ENCODE measurements around the gene THSD7B. TPM values are rescaled to one million over a fixed set of nuclear protein-coding genes. Genes with fewer than 3 reads are reported as not detected.

The THSD7B gene
- total and polyA plus RNA-seq, 2 experiments from 2014 or later = 0.86 to 3.8 TPM

GRCh38 chr2:137348301-137348700, 583.0 kb downstream of the THSD7B start (continued):
- TF ChIP-seq ETS1 (IDR thresholded peaks at IDR 0.05) (no peak), JUNB (IDR thresholded peaks at IDR 0.05; ENCODE audit: unreplicated experiment) (no peak)
- TF ChIP-seq, protein P1, sequence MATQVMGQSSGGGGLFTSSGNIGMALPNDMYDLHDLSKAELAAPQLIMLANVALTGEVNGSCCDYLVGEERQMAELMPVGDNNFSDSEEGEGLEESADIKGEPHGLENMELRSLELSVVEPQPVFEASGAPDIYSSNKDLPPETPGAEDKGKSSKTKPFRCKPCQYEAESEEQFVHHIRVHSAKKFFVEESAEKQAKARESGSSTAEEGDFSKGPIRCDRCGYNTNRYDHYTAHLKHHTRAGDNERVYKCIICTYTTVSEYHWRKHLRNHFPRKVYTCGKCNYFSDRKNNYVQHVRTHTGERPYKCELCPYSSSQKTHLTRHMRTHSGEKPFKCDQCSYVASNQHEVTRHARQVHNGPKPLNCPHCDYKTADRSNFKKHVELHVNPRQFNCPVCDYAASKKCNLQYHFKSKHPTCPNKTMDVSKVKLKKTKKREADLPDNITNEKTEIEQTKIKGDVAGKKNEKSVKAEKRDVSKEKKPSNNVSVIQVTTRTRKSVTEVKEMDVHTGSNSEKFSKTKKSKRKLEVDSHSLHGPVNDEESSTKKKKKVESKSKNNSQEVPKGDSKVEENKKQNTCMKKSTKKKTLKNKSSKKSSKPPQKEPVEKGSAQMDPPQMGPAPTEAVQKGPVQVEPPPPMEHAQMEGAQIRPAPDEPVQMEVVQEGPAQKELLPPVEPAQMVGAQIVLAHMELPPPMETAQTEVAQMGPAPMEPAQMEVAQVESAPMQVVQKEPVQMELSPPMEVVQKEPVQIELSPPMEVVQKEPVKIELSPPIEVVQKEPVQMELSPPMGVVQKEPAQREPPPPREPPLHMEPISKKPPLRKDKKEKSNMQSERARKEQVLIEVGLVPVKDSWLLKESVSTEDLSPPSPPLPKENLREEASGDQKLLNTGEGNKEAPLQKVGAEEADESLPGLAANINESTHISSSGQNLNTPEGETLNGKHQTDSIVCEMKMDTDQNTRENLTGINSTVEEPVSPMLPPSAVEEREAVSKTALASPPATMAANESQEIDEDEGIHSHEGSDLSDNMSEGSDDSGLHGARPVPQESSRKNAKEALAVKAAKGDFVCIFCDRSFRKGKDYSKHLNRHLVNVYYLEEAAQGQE (IDR thresholded peaks at IDR 0.05; ENCODE audit: unreplicated experiment) = no peak

- H3K27ac Mint-ChIP-seq = peak overlapping the region; percentile 34
- H3K27me3 Mint-ChIP-seq (ENCODE audit: insufficient read depth, low read depth, poor library complexity) = peaks cover 3% of the 10 kb centered on the region
- Histone ChIP-seq H3K36me3 (ENCODE audit: insufficient read depth) (no peaks in the 10 kb centered on the region), H3K4me3 (no peak overlapping the region), H3K4me2 (no peak overlapping the region), H3K27ac (ENCODE audit: low read depth) (no peak overlapping the region), H4K20me1 (replicated peaks; ENCODE audit: insufficient read depth) (no peaks in the 10 kb centered on the region), H3K9me2 (ENCODE audit: insufficient read depth) (no peaks in the 10 kb centered on the region), H3K4me1 (ENCODE audit: insufficient read depth) (peaks cover 13% of the 10 kb centered on the region; the same call in 1 of the 2 replicates), H2AFZ (no peak overlapping the region), H3F3A (replicated peaks; ENCODE audit: low read depth) (no peaks in the 10 kb centered on the region), H3K79me2 (replicated peaks; ENCODE audit: insufficient read depth) (no peaks in the 10 kb centered on the region), H3K27me3 (ENCODE audit: insufficient read depth) (no peaks in the 10 kb centered on the region)
- H3K36me3 Mint-ChIP-seq (ENCODE audit: low read depth) = peaks cover 24% of the 10 kb centered on the region
- ATAC-seq (no peak), DNase-seq (ENCODE audit: low spot score) (no peak)
- peaks cover 32% of the 10 kb centered on the region for H3K9me3 Mint-ChIP-seq
- TF ChIP-seq CREB1 (CRISPR knock-in tag; IDR thresholded peaks at IDR 0.05; ENCODE audit: low read depth) (no peak), EZH2phosphoT487 (IDR thresholded peaks at IDR 0.05; ENCODE audit: unreplicated experiment) (no peak), JUNB (IDR thresholded peaks at IDR 0.05; ENCODE audit: unreplicated experiment) (no peak), POLR2AphosphoS5 (IDR thresholded peaks at IDR 0.05; ENCODE audit: low read depth) (no peak), EZH2 (IDR thresholded peaks at IDR 0.05; ENCODE audit: low read depth, unreplicated experiment) (no peak), ETS1 (IDR thresholded peaks at IDR 0.05) (no peak)
- H3K4me1 Mint-ChIP-seq = peaks cover 18% of the 10 kb centered on the region
- H3K4me3 Mint-ChIP-seq = no peak overlapping the region
Measured at GRCh38 chr2:137357634-137358033, 592.3 kb downstream of the THSD7B start.

DNA sequence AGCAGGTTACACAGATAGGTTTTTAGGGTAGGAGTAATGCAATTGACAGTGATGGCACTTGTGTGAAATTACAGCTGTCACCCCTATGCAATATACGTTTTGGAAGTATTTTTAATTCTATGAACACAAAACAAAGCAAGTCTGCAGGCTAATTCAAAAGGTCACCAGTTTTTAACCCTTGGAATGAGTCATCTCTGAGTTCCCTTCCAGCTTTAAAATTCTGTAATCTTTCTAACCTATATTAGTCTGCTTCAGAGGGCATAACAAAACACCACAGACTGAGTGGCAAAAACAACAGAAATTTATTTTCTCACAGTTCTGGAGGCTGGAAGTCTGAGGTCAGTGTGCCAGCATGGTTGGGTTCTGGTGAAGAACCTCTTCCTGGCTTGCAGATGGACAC, 602.0 kb downstream of the THSD7B start:
- Histone ChIP-seq H3K36me3 (ENCODE audit: insufficient read depth) (no peaks in the 10 kb centered on the region), H3K4me3 (no peak overlapping the region), H4K20me1 (replicated peaks; ENCODE audit: insufficient read depth) (no peaks in the 10 kb centered on the region), H3K27ac (ENCODE audit: low read depth) (no peak overlapping the region), H3K27me3 (ENCODE audit: insufficient read depth) (no peaks in the 10 kb centered on the region), H2AFZ (no peak overlapping the region), H3K79me2 (replicated peaks; ENCODE audit: insufficient read depth) (no peaks in the 10 kb centered on the region), H3K4me1 (ENCODE audit: insufficient read depth) (no peaks in the 10 kb centered on the region), H3F3A (replicated peaks; ENCODE audit: low read depth) (no peaks in the 10 kb centered on the region), H3K9me2 (ENCODE audit: insufficient read depth) (no peaks in the 10 kb centered on the region), H3K4me2 (no peak overlapping the region)
- Mint-ChIP-seq H3K27ac (no peak overlapping the region), H3K36me3 (ENCODE audit: low read depth) (no peaks in the 10 kb centered on the region; the same call in 1 of the 3 replicates), H3K4me1 (no peaks in the 10 kb centered on the region), H3K4me3 (no peak overlapping the region), H3K27me3 (ENCODE audit: insufficient read depth, low read depth, poor library complexity) (peaks cover 2% of the 10 kb centered on the region), H3K9me3 (peaks cover 22% of the 10 kb centered on the region)
- ATAC-seq (no peak), DNase-seq (ENCODE audit: low spot score) (no peak)
- TF ChIP-seq CREB1 (CRISPR knock-in tag; IDR thresholded peaks at IDR 0.05; ENCODE audit: low read depth) (no peak), ETS1 (IDR thresholded peaks at IDR 0.05) (no peak), STAT1 (IDR thresholded peaks at IDR 0.05; ENCODE audit: unreplicated experiment) (no peak)
- TF ChIP-seq, protein P2, sequence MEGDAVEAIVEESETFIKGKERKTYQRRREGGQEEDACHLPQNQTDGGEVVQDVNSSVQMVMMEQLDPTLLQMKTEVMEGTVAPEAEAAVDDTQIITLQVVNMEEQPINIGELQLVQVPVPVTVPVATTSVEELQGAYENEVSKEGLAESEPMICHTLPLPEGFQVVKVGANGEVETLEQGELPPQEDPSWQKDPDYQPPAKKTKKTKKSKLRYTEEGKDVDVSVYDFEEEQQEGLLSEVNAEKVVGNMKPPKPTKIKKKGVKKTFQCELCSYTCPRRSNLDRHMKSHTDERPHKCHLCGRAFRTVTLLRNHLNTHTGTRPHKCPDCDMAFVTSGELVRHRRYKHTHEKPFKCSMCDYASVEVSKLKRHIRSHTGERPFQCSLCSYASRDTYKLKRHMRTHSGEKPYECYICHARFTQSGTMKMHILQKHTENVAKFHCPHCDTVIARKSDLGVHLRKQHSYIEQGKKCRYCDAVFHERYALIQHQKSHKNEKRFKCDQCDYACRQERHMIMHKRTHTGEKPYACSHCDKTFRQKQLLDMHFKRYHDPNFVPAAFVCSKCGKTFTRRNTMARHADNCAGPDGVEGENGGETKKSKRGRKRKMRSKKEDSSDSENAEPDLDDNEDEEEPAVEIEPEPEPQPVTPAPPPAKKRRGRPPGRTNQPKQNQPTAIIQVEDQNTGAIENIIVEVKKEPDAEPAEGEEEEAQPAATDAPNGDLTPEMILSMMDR (conservative IDR thresholded peaks at IDR 0.05; ENCODE audit: low read depth in 2 of 2) = no peak
- TF ChIP-seq, protein P1 (IDR thresholded peaks at IDR 0.05; ENCODE audit: unreplicated experiment) = no peak
